ENCODE results near the gene ABLIM1. TPM values are rescaled to one million over a fixed set of nuclear protein-coding genes. Genes with fewer than 3 reads are reported as not detected.

ABLIM1 gene
- total RNA-seq, 3 donors from 2014 or later (not counting 1 experiment from before 2014, with no cell fraction given), result 71.9 to 118 (median 73.5) TPM

GRCh38 chr10:114502074-114502473 is 156.0 kb downstream of the ABLIM1 start:
- Mint-ChIP-seq H3K4me1 (peaks cover 57 to 64% of the 10 kb centered on the region in 2 donors), H3K36me3 (no peaks in the 10 kb centered on the region), H3K9me3 (no peaks in the 10 kb centered on the region), H3K4me3 (no peak overlapping the region), H3K27me3 (ENCODE audit: low read depth in 2 of 2) (no peaks in the 10 kb centered on the region), H3K27ac (no peak overlapping the region)
- Histone ChIP-seq H3K4me3 (ENCODE audit: low read length) (no peak overlapping the region), H3K9me3 (ENCODE audit: control insufficient read depth, insufficient read depth, low read length) (no peaks in the 10 kb centered on the region), H3K4me1 (ENCODE audit: control insufficient read depth, insufficient read depth, low read length) (peaks cover 22% of the 10 kb centered on the region), H3K36me3 (ENCODE audit: control insufficient read depth, insufficient read depth, low read length) (no peaks in the 10 kb centered on the region), H3K27ac (ENCODE audit: low read length) (no peak overlapping the region), H3K27me3 (ENCODE audit: control insufficient read depth, insufficient read depth, low read length) (no peaks in the 10 kb centered on the region)
- WGBS (ENCODE audit: insufficient coverage), result 100% methylated on average over 1 of the region's 1 CpG
- no peak for DNase-seq
- TF ChIP-seq, protein P1, sequence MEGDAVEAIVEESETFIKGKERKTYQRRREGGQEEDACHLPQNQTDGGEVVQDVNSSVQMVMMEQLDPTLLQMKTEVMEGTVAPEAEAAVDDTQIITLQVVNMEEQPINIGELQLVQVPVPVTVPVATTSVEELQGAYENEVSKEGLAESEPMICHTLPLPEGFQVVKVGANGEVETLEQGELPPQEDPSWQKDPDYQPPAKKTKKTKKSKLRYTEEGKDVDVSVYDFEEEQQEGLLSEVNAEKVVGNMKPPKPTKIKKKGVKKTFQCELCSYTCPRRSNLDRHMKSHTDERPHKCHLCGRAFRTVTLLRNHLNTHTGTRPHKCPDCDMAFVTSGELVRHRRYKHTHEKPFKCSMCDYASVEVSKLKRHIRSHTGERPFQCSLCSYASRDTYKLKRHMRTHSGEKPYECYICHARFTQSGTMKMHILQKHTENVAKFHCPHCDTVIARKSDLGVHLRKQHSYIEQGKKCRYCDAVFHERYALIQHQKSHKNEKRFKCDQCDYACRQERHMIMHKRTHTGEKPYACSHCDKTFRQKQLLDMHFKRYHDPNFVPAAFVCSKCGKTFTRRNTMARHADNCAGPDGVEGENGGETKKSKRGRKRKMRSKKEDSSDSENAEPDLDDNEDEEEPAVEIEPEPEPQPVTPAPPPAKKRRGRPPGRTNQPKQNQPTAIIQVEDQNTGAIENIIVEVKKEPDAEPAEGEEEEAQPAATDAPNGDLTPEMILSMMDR (IDR thresholded peaks at IDR 0.05), result no peak
- intact Hi-C loops (cut with micrococcal nuclease), result no loop called here
- ATAC-seq, result no peak

DNA sequence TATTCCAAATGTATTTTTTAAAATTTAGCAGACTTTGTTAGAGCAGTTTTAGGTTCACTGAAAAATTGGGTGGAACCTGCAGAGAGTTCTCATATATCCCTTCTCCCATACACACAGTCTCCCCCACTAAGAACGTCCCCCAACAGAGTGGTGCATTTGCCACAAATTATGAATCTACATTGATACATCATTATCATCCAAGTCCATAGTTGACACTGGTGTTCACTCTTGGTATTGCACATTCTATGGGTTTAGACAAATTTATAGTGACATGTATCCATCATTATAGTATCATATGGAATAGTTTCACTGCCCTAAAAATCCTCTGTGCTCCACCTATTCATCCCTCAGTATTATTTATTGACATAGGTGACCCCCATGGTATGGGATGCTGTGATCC is 156.4 kb downstream of the ABLIM1 start:
- H3K4me3 Mint-ChIP-seq, result no peak overlapping the region
- intact Hi-C loops (cut with micrococcal nuclease), result no loop called here
- 92% methylated on average over 1 of the region's 1 CpG for WGBS (ENCODE audit: insufficient coverage)
- no peaks in the 10 kb centered on the region for H3K9me3 Mint-ChIP-seq
- no peaks in the 10 kb centered on the region for H3K9me3 ChIP-seq (ENCODE audit: control insufficient read depth, insufficient read depth, low read length)
- TF ChIP-seq, protein P1 (IDR thresholded peaks at IDR 0.05), result no peak
- no peak overlapping the region for H3K4me3 ChIP-seq (ENCODE audit: low read length)
- H3K36me3 Mint-ChIP-seq, result no peaks in the 10 kb centered on the region
- no peaks in the 10 kb centered on the region for H3K27me3 ChIP-seq (ENCODE audit: control insufficient read depth, insufficient read depth, low read length)
- H3K36me3 ChIP-seq (ENCODE audit: control insufficient read depth, insufficient read depth, low read length), result no peaks in the 10 kb centered on the region
- no peak overlapping the region for H3K27ac ChIP-seq (ENCODE audit: low read length)
- H3K27ac Mint-ChIP-seq, result no peak overlapping the region
- H3K4me1 ChIP-seq (ENCODE audit: control insufficient read depth, insufficient read depth, low read length), result peaks cover 22% of the 10 kb centered on the region
- DNase-seq (no peak), ATAC-seq (no peak)
- H3K4me1 Mint-ChIP-seq, result peaks cover 54 to 62% of the 10 kb centered on the region in 2 donors
- no peaks in the 10 kb centered on the region for H3K27me3 Mint-ChIP-seq (ENCODE audit: low read depth in 2 of 2)

DNA sequence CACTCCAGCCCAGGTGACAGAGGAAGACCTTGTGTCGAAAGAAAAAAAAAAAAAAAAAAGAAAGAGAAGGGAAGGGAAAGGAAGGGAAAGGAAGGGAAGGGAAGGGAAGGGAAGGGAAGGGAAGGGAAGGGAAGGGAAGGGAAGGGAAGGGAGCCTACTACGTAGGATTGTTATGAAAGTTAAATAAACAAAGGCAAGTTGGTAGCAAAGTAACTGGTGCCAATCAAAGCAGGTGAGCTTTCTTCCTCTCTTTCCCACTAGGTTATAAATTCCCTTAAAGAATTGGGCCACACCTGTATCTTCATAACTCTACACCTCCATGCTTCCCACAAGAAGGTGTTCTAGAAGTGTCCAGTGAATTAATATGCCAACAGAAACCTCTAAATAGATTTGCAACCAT is 157.4 kb downstream of the ABLIM1 start:
- no peaks in the 10 kb centered on the region for H3K9me3 ChIP-seq (ENCODE audit: control insufficient read depth, insufficient read depth, low read length)
- H3K36me3 Mint-ChIP-seq, result no peaks in the 10 kb centered on the region
- H3K4me3 ChIP-seq (ENCODE audit: low read length), result no peak overlapping the region
- H3K27me3 Mint-ChIP-seq (ENCODE audit: low read depth in 2 of 2), result no peaks in the 10 kb centered on the region
- peaks cover 22% of the 10 kb centered on the region for H3K4me1 ChIP-seq (ENCODE audit: control insufficient read depth, insufficient read depth, low read length)
- no peaks in the 10 kb centered on the region for H3K9me3 Mint-ChIP-seq
- 100% methylated on average over 1 of the region's 2 CpGs for WGBS (ENCODE audit: insufficient coverage)
- DNase-seq, result no peak
- H3K36me3 ChIP-seq (ENCODE audit: control insufficient read depth, insufficient read depth, low read length), result no peaks in the 10 kb centered on the region
- H3K27me3 ChIP-seq (ENCODE audit: control insufficient read depth, insufficient read depth, low read length), result no peaks in the 10 kb centered on the region
- intact Hi-C loops (cut with micrococcal nuclease), result no loop called here
- H3K4me1 Mint-ChIP-seq, result peaks cover 45 to 61% of the 10 kb centered on the region in 2 donors
- peak overlapping the region in 1 of 2 donors; percentile 82 for H3K27ac Mint-ChIP-seq
- TF ChIP-seq, protein P1 (IDR thresholded peaks at IDR 0.05), result no peak
- ATAC-seq, result no peak
- H3K27ac ChIP-seq (ENCODE audit: low read length), result peak overlapping the region; percentile 20
- no peak overlapping the region for H3K4me3 Mint-ChIP-seq

DNA sequence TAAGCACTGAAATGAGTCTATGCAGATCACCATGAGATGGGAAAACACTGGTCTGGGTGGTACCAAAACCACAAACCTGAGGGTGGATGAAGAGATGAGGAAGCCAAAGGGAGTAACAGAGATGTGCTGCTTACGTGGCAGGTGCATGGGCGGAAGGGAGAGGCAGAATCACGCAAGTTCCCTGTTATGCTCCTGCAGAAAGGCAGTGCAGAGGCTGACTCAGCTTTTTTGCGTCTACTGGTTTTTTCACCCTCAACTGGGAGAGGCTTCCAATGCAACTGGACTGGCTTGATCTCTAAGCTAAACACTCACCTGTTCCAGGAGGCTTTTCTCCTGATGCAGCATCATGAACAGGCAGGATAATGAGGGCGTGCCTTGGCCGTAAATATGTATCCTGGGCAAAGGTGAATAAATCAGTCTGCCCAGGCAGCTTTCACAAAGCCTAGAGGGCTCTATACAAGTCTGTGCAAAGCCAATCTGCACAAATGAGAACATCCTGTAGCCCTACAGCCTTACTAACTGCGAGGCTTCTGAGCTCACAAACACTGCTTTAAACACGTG is 158.4 kb downstream of the ABLIM1 start:
- H3K36me3 Mint-ChIP-seq, result no peaks in the 10 kb centered on the region
- intact Hi-C loops (cut with micrococcal nuclease), result loop anchor here (10.0 kb wide), 1 partner anchor 45 kb away; no protein-coding TSS in a partner anchor
- peak in 1 of 2 donors; percentile 65 for DNase-seq
- TF ChIP-seq, protein P1 (IDR thresholded peaks at IDR 0.05), result no peak
- H3K4me1 Mint-ChIP-seq, result peaks cover 46 to 61% of the 10 kb centered on the region in 2 donors
- no peaks in the 10 kb centered on the region for H3K9me3 Mint-ChIP-seq
- no peak overlapping the region for H3K4me3 ChIP-seq (ENCODE audit: low read length)
- H3K27ac Mint-ChIP-seq, result peak overlapping the region in 1 of 2 donors; percentile 82
- H3K27ac ChIP-seq (ENCODE audit: low read length), result peak overlapping the region; percentile 91
- H3K27me3 ChIP-seq (ENCODE audit: control insufficient read depth, insufficient read depth, low read length), result no peaks in the 10 kb centered on the region
- 39% methylated on average over 7 of the region's 8 CpGs for WGBS (ENCODE audit: insufficient coverage)
- H3K36me3 ChIP-seq (ENCODE audit: control insufficient read depth, insufficient read depth, low read length), result no peaks in the 10 kb centered on the region
- H3K4me1 ChIP-seq (ENCODE audit: control insufficient read depth, insufficient read depth, low read length), result peaks cover 22% of the 10 kb centered on the region
- H3K27me3 Mint-ChIP-seq (ENCODE audit: low read depth in 2 of 2), result no peaks in the 10 kb centered on the region
- no peaks in the 10 kb centered on the region for H3K9me3 ChIP-seq (ENCODE audit: control insufficient read depth, insufficient read depth, low read length)
- ATAC-seq, result peak in 2 of 3 donors; percentile 13 to 40
- no peak overlapping the region for H3K4me3 Mint-ChIP-seq

Data from natural killer cell (primary cell).